ENCODE data around the gene KCTD16. TPM values are rescaled to one million over a fixed set of nuclear protein-coding genes. Genes with fewer than 3 reads are reported as not detected.
A peak's percentile ranks its signal among the peaks of the same experiment; 100 is the strongest.

The KCTD16 gene
- polyA plus RNA-seq, 2 of the 4 experiments (the other 2 are of a cell fraction), result 0.10 to 0.32 TPM

- no peak for TF ChIP-seq TFCP2L1 (CRISPR knock-in tag; IDR thresholded peaks at IDR 0.05)
- peak; percentile 54; the same call in 1 of the 2 replicates for TF ChIP-seq FOXS1 (CRISPR knock-in tag; IDR thresholded peaks at IDR 0.05)
- no peak; a peak in 1 of 5 replicates for TF ChIP-seq RAD21 (conservative IDR thresholded peaks at IDR 0.05 in 1 of 2, IDR thresholded peaks at IDR 0.05 in 1 of 2)
- TF ChIP-seq HOXB13 (CRISPR knock-in tag; IDR thresholded peaks at IDR 0.05; ENCODE audit: low read depth), result no peak
- TF ChIP-seq USF2 (IDR thresholded peaks at IDR 0.05), result no peak
- TF ChIP-seq MAZ (IDR thresholded peaks at IDR 0.05; ENCODE audit: borderline replicate concordance, low read depth, low read length), result no peak
- no peak for TF ChIP-seq NR3C1 (IDR thresholded peaks at IDR 0.05)
- peak; percentile 87 to 89 for TF ChIP-seq EP300 (IDR thresholded peaks at IDR 0.05)
- no peak for TF ChIP-seq KDM5A (IDR thresholded peaks at IDR 0.05)
- peak; percentile 75 for TF ChIP-seq HOXB5 (CRISPR knock-in tag; IDR thresholded peaks at IDR 0.05)
- TF ChIP-seq ZFP36 (IDR thresholded peaks at IDR 0.05; ENCODE audit: borderline replicate concordance, partially characterized antibody), result no peak
- no peak for TF ChIP-seq SMC3 (IDR thresholded peaks at IDR 0.05)
- TF ChIP-seq FOSB (CRISPR knock-in tag; IDR thresholded peaks at IDR 0.05), result no peak
- peak; percentile 79 for TF ChIP-seq ATOH8 (CRISPR knock-in tag; IDR thresholded peaks at IDR 0.05; ENCODE audit: low read depth)
- TF ChIP-seq REST (IDR thresholded peaks at IDR 0.05), result no peak
- no peak for TF ChIP-seq NFE2L2 (conservative IDR thresholded peaks at IDR 0.05; ENCODE audit: low read length)
- peak; percentile 89 for TF ChIP-seq FOSL2 (IDR thresholded peaks at IDR 0.05)
- peak; percentile 93 for TF ChIP-seq FOSL2 (CRISPR knock-in tag; IDR thresholded peaks at IDR 0.05)
- no peak for TF ChIP-seq HEYL (CRISPR knock-in tag; IDR thresholded peaks at IDR 0.05)
- no peak for TF ChIP-seq RFX5 (IDR thresholded peaks at IDR 0.05)
- TF ChIP-seq JUNB (IDR thresholded peaks at IDR 0.05), result peak; percentile 94
- TF ChIP-seq EHF (CRISPR knock-in tag; IDR thresholded peaks at IDR 0.05), result no peak
- TF ChIP-seq ESRRA (IDR thresholded peaks at IDR 0.05; ENCODE audit: borderline replicate concordance, low read length), result no peak
Measured at GRCh38 chr5:144189800-144190429, 19.2 kb downstream of the KCTD16 start (continued).

- H3K4me2 ChIP-seq, result peak overlapping the region; percentile 60
- POLR2A ChIA-PET, result interaction anchor here (0.7 kb wide), 1 partner anchor 951 kb away, joined by 3 read pairs; no protein-coding TSS in a partner anchor
- WGBS (ENCODE audit: missing lambda C conversion rate), result 64% methylated on average over 3 of the region's 3 CpGs
- no peak overlapping the region for H3K4me3 ChIP-seq
- DNase-seq (ENCODE audit: low read depth in 1 of 2, low spot score in 1 of 2) (no peak), ATAC-seq (no peak), FAIRE-seq (no peak)
- CTCF ChIA-PET, result interaction anchor here (0.6 to 5.3 kb wide), 15 partner anchors 9 to 1474 kb away, joined by 3 to 29 read pairs (median 3); partner anchors contain the start of genes KCTD16 and YIPF5
- peaks cover 69% of the 10 kb centered on the region for H3K4me1 ChIP-seq
- TF ChIP-seq SMC3 (IDR thresholded peaks at IDR 0.05) (no peak), EHMT2 (IDR thresholded peaks at IDR 0.05; ENCODE audit: low read depth) (no peak), CBX2 (IDR thresholded peaks at IDR 0.05; ENCODE audit: borderline replicate concordance, low read depth) (no peak), RFX5 (IDR thresholded peaks at IDR 0.05) (no peak), RCOR1 (IDR thresholded peaks at IDR 0.05; ENCODE audit: low read depth, low read length) (no peak), USF2 (IDR thresholded peaks at IDR 0.05) (no peak), NFE2L2 (conservative IDR thresholded peaks at IDR 0.05; ENCODE audit: low read length) (no peak), SREBF2 (IDR thresholded peaks at IDR 0.05) (no peak), HOXB13 (CRISPR knock-in tag; IDR thresholded peaks at IDR 0.05; ENCODE audit: low read depth) (no peak), NR3C1 (IDR thresholded peaks at IDR 0.05) (no peak), HOXA7 (CRISPR knock-in tag; IDR thresholded peaks at IDR 0.05) (no peak), ZNF302 (CRISPR knock-in tag; IDR thresholded peaks at IDR 0.05) (no peak), MYC (IDR thresholded peaks at IDR 0.05; ENCODE audit: borderline replicate concordance, low read length) (no peak)
- H3K9me3 ChIP-seq, result no peaks in the 10 kb centered on the region
- H3K27ac ChIP-seq, result peak overlapping the region; percentile 67 to 80
Measured at GRCh38 chr5:144191531-144191930, 20.9 kb downstream of the KCTD16 start.
